ENCODE data around the gene FARS2. TPM values are rescaled to one million over a fixed set of nuclear protein-coding genes. Genes with fewer than 3 reads are reported as not detected.

The FARS2 gene
- total and polyA plus RNA-seq, 10 donors: 9.0 to 27.4 (median 19.8) TPM

DNA sequence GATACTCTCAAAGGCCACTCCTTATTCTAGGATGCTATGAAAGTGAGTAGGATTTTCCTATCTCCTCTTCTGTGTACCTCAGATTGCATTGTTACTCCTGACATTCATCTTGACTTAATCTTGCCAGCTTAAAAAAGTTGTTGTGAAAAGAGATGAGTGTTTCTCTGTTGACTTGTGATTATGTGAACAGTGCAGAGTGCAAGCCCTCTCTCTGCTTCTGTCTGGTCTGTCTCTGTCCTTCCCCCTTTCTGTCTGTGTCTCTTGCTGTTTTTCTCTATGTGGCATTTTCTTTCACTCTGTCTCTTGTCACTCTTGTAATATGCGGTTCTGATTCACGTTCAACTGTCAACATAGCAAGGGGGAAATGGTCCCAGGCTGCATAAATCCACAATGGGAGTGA is 306.6 kb downstream of the FARS2 start:
- H3K9me3 ChIP-seq: peaks cover 0 to 14% (median 4%) of the 10 kb centered on the region in 8 donors
- TF ChIP-seq POLR2AphosphoS5 (IDR thresholded peaks at IDR 0.05) (no peak), POLR2A (IDR thresholded peaks at IDR 0.05) (no peak)
- TF ChIP-seq, protein P1, sequence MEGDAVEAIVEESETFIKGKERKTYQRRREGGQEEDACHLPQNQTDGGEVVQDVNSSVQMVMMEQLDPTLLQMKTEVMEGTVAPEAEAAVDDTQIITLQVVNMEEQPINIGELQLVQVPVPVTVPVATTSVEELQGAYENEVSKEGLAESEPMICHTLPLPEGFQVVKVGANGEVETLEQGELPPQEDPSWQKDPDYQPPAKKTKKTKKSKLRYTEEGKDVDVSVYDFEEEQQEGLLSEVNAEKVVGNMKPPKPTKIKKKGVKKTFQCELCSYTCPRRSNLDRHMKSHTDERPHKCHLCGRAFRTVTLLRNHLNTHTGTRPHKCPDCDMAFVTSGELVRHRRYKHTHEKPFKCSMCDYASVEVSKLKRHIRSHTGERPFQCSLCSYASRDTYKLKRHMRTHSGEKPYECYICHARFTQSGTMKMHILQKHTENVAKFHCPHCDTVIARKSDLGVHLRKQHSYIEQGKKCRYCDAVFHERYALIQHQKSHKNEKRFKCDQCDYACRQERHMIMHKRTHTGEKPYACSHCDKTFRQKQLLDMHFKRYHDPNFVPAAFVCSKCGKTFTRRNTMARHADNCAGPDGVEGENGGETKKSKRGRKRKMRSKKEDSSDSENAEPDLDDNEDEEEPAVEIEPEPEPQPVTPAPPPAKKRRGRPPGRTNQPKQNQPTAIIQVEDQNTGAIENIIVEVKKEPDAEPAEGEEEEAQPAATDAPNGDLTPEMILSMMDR (IDR thresholded peaks at IDR 0.05 in 8 of 11, conservative IDR thresholded peaks at IDR 0.05 in 3 of 11): no peak
- no peak for DNase-seq
- no peak overlapping the region for H3K27ac ChIP-seq
- WGBS, 5 donors: 85 to 93% (median 91%) methylated on average over 2 of the region's 2 CpGs
- no peaks in the 10 kb centered on the region for H3K36me3 ChIP-seq
- no peaks in the 10 kb centered on the region for H3K4me1 ChIP-seq
- intact Hi-C loops (cut with DNase I; ENCODE audit: low total_unique reads): no loop called here
- H3K27me3 ChIP-seq (replicated peaks in 1 of 7): no peaks in the 10 kb centered on the region
- H3K4me3 ChIP-seq: no peak overlapping the region

DNA sequence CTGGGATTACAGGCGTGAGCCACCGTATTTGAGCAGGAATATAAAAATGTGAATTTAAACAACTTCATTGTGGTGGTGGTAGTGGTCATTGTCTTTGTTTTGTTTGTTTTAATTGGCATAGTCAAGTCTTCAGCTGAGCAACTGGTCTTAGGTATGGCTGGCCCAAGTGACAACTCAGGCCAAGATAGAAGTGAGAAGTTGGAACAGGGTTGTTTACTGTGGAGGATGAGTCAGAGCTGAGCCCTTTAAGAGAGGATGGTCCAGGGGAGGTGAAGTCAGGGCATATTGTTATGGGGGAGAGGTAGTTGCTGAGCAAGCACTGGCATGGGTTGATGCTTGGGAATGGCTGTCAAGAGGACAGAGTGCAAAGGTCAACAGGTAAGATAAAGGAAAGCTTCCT is 308.2 kb downstream of the FARS2 start:
- H3K9me3 ChIP-seq: peaks cover 0 to 20% (median 12%) of the 10 kb centered on the region in 8 donors
- TF ChIP-seq POLR2AphosphoS5 (IDR thresholded peaks at IDR 0.05) (no peak), POLR2A (IDR thresholded peaks at IDR 0.05) (no peak)
- TF ChIP-seq, protein P1 (IDR thresholded peaks at IDR 0.05 in 8 of 11, conservative IDR thresholded peaks at IDR 0.05 in 3 of 11): no peak
- WGBS, 5 donors: 97 to 100% (median 98%) methylated on average over 2 of the region's 2 CpGs
- H3K4me3 ChIP-seq: no peak overlapping the region
- no peaks in the 10 kb centered on the region for H3K4me1 ChIP-seq
- intact Hi-C loops (cut with DNase I; ENCODE audit: low total_unique reads): no loop called here
- H3K27ac ChIP-seq: no peak overlapping the region
- no peak for DNase-seq
- H3K36me3 ChIP-seq: peaks cover 0 to 3% (median 0%) of the 10 kb centered on the region in 6 donors
- H3K27me3 ChIP-seq (replicated peaks in 1 of 7): no peaks in the 10 kb centered on the region

DNA sequence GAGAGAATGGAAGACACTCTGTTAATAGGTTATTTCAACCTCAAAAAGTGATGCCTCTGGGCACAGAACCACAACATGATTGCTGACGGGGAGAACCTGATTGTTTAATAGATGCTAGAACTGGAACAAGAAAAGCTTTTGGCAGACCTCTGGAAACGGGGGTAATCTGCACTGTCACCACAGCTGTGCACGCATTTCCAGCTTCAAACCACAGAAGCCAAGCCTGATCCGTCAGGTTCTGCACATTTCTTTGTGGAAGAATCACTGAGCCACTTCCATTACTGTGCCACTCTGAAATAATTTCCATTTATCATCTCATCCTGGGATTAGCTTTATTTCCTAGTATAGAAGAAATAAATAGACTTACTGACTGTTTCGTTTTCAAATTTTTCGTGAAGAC is 309.3 kb downstream of the FARS2 start:
- no peak for DNase-seq
- Histone ChIP-seq H3K36me3 (peaks cover 0 to 10% (median 0%) of the 10 kb centered on the region in 6 donors), H3K27me3 (replicated peaks in 1 of 7) (no peaks in the 10 kb centered on the region), H3K4me1 (no peaks in the 10 kb centered on the region), H3K4me3 (no peak overlapping the region), H3K9me3 (peaks cover 0 to 20% (median 13%) of the 10 kb centered on the region in 8 donors), H3K27ac (no peak overlapping the region)
- intact Hi-C loops (cut with DNase I; ENCODE audit: low total_unique reads): no loop called here
- TF ChIP-seq POLR2AphosphoS5 (IDR thresholded peaks at IDR 0.05): no peak
- no peak for TF ChIP-seq POLR2A (IDR thresholded peaks at IDR 0.05)
- TF ChIP-seq, protein P1 (IDR thresholded peaks at IDR 0.05 in 8 of 11, conservative IDR thresholded peaks at IDR 0.05 in 3 of 11): no peak
- WGBS, 5 donors: 61 to 77% (median 65%) methylated on average over 6 of the region's 6 CpGs

DNA sequence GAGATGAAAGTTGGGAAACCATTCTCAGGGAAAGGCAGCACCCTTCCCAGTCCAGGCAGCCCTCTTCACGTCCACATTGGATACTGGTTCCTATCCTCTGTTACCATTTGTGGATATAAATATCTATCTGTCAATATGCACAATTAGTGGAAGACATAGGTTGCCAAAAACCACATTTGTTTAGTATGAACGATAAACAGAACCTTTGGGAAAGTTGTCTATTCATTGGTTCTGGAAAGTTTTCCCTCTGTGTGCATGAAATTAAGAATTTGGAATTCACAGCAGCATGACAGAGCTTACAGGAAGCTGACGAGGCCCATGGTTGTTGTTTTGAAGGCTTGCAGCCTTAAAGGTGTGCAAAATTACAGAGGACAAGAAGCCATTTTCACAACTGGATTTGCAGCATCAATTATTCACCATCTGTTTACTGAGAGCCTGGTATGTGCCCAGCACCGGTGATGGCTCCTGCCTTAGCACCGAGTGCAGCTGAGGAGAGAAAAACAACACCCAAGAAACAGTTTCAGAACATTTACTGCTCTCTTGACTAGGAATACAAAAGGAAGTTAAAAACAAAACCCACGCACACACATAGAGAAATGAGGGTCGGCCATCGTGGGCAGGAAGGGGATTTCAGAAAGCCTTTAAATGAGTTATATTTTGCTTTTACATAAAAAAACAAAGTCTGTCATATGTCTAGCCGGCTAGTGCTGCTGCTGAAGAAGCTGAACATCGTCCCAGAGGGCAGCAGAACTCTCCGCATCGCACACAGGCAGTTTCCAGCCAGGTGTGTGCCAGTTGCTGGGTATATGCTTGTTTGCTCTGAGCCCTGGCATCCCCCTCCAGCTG is 319.6 kb downstream of the FARS2 start:
- peaks cover 0 to 10% (median 0%) of the 10 kb centered on the region in 6 donors for H3K4me1 ChIP-seq
- H3K36me3 ChIP-seq: no peaks in the 10 kb centered on the region
- peak overlapping the region in 1 of 8 donors; percentile 7 for H3K27ac ChIP-seq
- TF ChIP-seq POLR2A (IDR thresholded peaks at IDR 0.05) (no peak), POLR2AphosphoS5 (IDR thresholded peaks at IDR 0.05) (no peak)
- TF ChIP-seq, protein P1 (IDR thresholded peaks at IDR 0.05 in 8 of 11, conservative IDR thresholded peaks at IDR 0.05 in 3 of 11): no peak
- H3K4me3 ChIP-seq: no peak overlapping the region
- no peak for DNase-seq
- intact Hi-C loops (cut with DNase I; ENCODE audit: low total_unique reads): no loop called here
- WGBS, 5 donors: 57 to 71% (median 65%) methylated on average over 12 of the region's 12 CpGs
- peaks cover 0 to 14% (median 6%) of the 10 kb centered on the region in 8 donors for H3K9me3 ChIP-seq
- H3K27me3 ChIP-seq (replicated peaks in 1 of 7): no peaks in the 10 kb centered on the region

Measured in spleen (tissue), 11 donors.